ENCODE results near the gene NOVA2. TPM values are rescaled to one million over a fixed set of nuclear protein-coding genes. Genes with fewer than 3 reads are reported as not detected.

NOVA2 gene
- total and polyA plus RNA-seq, 9 of the 15 experiments (the other 6 are each of a cell fraction or from before 2014, with no cell fraction given): not detected

GRCh38 chr19:45887200-45887710 is 86.4 kb downstream of the NOVA2 start (continued):
- 0 out of 2 replicates have a peak, but pooled peaks have one; percentile 16 for TF ChIP-seq EGR1 (conservative IDR thresholded peaks at IDR 0.05)
- 0 out of 2 replicates have a peak, but pooled peaks have one; percentile 40 for TF ChIP-seq ATF4 (CRISPR knock-in tag; IDR thresholded peaks at IDR 0.05)
- TF ChIP-seq ZBTB33 (CRISPR knock-in tag; IDR thresholded peaks at IDR 0.05): 0 out of 2 replicates have a peak, but pooled peaks have one; percentile 41
- peak; percentile 52; the same call in 1 of the 2 replicates for TF ChIP-seq TAL1 (IDR thresholded peaks at IDR 0.05)
- 0 out of 2 replicates have a peak, but pooled peaks have one; percentile 54 for TF ChIP-seq CBX5 (IDR thresholded peaks at IDR 0.05; ENCODE audit: borderline replicate concordance, low read depth)
- no peak; the same call in 1 of the 2 replicates for TF ChIP-seq ZC3H4 (CRISPR knock-in tag; IDR thresholded peaks at IDR 0.05; ENCODE audit: borderline replicate concordance)
